Stimulated activated CD8-positive, alpha-beta memory T cell treated with anti-CD3 and anti-CD28 coated beads, Interleukin-15, amount 100 ng/mL, for 1 hour (primary cell): ENCODE measurements around the gene MRGPRG.

Experiments
- DNase-seq: peaks from one replicate; pipeline ENCODE4 v3.0.0-alpha.2; 2020; ENCODE audit warnings: low read depth

The MRGPRG gene

DNA sequence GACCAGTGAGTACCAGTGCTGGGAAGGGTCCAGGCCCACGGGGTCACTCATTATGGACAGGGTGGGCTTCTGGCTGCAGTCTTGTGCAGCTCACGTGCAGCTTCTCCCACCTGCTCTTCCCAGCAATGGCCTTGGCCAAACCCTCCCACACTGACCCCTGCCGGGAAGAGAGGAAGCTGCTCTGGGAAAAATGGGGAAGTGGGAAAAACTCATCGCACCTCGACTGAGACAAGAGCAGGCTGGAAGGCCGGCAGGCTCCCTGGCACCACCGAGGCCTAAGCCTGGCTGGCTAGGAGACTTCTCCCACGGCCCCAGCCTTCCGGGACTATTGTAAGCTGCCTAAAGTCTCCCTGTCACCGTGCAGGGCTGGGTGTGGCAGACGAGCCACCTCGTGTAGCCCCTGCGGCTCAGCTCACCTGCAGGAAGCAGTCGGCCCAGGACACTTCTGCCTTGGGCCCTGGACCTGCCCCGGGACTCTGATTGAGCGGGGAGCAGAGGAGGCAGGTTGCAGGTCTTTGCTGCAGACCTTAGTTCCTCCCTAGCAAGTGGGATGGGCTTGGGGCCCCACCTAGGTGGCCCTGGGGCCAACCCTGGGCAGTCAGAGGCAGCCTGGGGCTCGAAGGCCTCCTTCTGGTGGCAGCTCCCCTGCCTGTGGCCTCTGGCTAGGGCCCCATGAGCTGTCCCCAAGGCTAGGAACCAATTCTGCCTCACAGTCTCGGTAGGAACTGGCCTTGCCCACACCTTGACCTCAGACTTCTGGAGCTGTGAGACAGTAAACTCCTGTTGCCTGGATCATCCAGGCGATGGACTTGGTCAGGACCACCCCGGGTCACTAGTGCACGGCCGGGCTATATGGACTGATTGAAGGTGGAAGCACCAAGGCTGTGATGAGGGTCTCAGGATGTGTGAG is 23.1 kb downstream of the MRGPRG start:
- DNase-seq: no peak

- no peak for DNase-seq
Measured at GRCh38 chr11:3194016-3194816, 24.4 kb downstream of the MRGPRG start.

DNA sequence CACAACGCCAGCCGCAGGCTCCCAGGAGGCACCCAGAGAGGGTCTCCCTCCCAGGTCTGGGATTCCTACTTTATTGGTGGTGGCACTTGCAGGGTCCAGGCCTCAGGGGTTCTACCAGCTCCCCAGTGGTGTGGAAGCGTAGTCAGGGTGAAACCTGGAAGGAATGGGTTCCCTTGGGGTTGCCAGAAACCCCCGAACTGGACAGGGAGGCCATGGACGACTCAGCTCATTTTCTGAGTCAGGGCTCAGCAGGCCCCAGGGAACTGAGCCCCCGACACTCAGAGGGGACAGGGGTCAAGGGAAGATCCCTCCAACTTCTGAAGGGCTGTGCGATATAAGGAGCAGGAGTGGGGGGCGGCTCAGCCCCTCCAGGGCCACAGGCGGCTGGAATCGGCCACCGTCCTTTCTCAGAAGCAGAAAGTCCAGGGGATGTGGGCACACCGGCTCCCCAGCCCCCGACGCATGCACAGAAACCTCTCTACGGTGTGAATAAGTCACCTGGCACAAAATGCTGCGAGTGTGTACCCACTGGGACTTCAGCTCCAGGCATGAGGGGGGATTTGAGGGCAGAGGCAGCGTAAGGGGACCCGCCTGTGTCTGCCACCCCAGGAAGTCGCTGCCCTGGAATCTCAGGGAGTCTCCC is 25.1 kb downstream of the MRGPRG start:
- DNase-seq: no peak

- no peak for DNase-seq
Measured at GRCh38 chr11:3192511-3193372, 25.9 kb downstream of the MRGPRG start.

GRCh38 chr11:3191586-3192324 is 26.9 kb downstream of the MRGPRG start:
- DNase-seq: no peak

- no peak for DNase-seq
Measured at GRCh38 chr11:3190600-3190999, 28.0 kb downstream of the MRGPRG start.

GRCh38 chr11:3189886-3190583 is 28.6 kb downstream of the MRGPRG start:
- DNase-seq: no peak

GRCh38 chr11:3189196-3189843 is 29.3 kb downstream of the MRGPRG start:
- no peak for DNase-seq

- no peak for DNase-seq
Measured at GRCh38 chr11:3188496-3189195, 30.0 kb downstream of the MRGPRG start.

- DNase-seq: no peak
Measured at GRCh38 chr11:3186166-3186953, 32.3 kb downstream of the MRGPRG start.

GRCh38 chr11:3184732-3185347 is 33.8 kb downstream of the MRGPRG start:
- no peak for DNase-seq

DNA sequence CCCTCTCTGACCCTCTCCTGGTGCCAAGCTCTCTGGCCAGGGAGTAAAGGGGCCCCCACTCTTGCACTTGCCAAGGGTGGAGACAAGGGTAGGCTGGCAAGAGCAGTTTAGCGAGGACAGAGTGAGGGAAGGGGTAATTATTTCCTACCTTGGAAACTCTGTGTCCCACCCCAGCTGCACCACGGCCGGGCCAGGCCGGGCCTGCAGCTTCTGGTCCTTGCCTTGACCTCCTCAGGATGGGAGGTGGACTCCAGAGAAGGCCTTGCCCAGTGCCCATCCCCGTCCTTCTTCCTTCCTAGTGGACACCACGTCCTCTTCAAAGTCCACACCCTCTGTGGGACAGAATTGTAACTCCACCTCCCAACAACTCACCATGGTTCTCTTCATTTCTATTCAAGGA is 35.1 kb downstream of the MRGPRG start:
- DNase-seq: no peak

GRCh38 chr11:3182462-3182852 is 36.2 kb downstream of the MRGPRG start:
- no peak for DNase-seq

DNA sequence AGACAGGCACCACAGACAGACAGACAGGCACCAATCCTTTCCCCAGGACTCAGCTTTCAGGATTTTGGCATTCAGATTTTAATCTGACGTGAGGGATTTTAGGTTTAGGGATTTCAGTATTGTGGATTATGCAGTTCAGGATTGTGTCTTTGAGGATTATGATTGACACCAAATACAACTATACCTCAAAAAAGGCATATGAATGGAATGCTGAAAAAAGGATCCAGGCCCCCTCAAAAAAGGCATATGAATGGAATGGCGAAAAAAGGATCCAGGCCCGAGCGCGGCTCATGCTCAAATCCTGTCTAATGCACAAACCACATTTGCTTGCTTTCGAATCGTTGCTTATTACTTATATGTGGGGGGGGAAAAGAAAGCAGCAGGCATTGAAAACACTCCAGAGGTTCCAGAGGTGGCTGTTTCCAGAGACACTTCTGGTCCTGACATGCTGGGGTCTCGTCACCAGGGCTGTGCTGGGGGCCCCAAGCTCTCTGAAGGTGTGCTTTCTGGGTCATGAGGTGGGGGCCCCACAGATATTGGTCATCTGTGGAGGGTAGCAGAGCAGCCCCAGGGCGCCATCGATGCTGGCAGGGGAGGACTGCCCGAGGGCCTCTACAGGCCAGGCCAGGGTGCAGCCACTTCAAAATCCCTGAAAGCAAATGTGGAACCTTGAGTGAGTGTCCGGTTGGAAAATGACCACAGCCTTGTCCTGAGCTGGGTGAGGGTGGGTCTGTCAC is 36.7 kb downstream of the MRGPRG start:
- DNase-seq: no peak

- DNase-seq: no peak
Measured at GRCh38 chr11:3180869-3181268, 37.7 kb downstream of the MRGPRG start.

GRCh38 chr11:3178349-3178748 is 40.3 kb downstream of the MRGPRG start:
- no peak for DNase-seq

- DNase-seq: no peak
Measured at GRCh38 chr11:3177931-3178330, 40.7 kb downstream of the MRGPRG start.
